ENCODE measurements around the gene ADAMTS3.

ADAMTS3 gene

DNA sequence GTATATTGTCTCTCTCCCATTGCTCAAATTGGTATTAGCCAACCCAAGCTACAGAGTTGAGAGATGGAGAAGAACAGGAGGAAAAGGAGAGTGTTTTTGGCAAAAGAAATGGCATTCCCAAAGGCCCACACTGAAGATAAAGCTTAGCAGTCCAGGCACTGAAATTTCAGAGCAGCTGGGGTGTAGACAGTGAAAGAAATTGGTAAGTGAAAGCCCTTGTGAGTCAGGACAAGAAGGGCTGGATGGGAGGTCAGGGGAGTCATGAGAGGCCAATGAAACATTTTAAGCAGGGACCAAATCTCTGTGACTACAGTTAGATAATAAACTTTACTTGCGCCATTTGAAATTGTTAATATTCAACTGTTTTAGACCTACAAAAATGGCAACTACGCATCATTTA, 177.7 kb downstream of the ADAMTS3 start:
- no peak for DNase-seq

DNA sequence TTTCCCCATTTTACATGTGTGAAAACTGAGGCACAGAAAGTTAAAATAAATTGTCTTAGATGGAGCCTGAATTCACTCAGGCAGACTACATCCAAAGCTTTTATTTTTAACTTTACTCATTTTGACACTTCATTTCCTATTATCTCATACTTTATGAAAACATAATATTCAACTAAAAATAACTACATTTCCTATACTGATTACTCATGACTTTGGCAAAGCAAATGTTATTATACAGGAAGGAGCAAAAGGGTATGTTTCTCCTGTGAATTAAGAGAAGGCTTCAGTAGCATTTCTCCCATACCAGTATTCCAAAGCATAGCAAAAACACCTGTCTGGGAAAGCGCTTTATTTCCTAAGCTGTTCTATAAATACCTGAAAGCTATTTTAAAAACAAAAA, 178.6 kb downstream of the ADAMTS3 start:
- DNase-seq, result no peak

DNA sequence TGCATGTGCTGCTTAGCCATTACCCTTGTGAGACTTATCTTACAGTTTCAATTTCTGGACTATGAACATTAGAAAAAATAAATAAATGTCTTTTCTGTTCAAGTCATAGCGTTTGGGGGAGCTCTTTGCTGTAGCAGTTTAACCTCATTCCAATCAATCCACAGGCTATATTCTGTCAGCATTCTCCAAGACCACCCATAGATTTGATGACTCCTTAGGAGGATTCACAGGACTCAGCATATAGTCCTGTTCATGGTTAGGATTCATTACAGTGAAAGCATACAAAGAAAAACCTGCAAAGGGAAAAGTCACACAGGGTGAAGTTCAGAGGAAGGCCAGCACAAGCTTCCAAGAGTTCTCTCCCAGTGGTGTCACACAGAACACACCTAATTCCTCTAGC, 180.5 kb downstream of the ADAMTS3 start:
- no peak for DNase-seq

DNA sequence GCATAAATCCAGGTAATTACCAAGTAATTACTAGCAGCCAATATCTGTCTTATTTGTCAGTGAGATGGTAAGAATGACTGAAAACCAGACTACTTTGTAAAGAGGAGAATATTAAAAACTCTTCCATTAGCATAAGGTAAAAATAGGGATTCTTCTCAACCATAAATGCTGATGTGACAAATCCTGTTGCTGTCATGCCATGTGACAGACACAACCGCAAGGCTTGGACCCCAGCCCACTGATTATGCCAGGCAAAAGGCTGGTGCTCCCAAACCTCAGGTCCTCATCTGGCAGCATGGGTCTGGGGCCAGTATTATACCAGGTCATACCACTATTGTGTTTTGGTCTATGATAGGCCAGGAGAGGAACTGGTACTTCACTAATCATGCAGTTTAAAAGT, 181.1 kb downstream of the ADAMTS3 start:
- no peak for DNase-seq

DNA sequence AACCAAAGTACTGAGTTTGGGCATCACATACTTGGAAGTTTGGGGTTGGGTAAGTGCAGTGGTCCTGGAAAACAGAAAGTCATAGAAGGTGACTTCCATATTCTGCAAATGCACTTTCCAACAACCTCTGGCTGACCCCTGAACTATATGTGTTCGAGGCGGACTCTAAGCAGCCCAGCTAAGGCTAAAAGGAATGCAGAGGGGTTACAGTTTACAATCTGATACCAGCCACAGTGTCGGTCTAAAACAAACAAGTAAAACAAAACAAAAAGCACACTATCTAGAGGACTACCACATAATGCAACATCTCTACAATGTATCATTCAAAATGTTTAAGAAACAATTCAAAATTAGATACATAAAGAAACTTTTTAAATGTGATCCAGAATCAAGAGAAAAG, 185.6 kb downstream of the ADAMTS3 start:
- DNase-seq, result no peak

DNA sequence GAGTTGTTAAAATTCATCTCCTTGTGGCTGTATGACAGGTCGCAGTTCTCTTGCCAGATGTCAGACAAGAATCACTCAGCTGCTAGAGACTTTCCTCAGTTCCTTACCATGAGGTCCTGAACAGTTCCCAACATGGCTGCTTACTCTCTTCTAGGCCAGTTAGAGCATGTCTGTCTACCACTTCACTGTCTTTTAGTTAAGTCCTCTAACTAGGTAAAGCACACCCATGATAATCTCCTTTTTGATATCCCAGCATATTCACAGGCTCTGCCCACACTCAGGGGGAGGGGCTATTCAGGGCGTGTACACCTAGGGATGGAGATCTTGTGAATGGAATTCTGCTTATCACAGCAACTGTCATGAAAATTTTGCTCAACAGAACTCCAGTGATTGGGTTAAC, 190.1 kb downstream of the ADAMTS3 start:
- DNase-seq, result no peak

DNA sequence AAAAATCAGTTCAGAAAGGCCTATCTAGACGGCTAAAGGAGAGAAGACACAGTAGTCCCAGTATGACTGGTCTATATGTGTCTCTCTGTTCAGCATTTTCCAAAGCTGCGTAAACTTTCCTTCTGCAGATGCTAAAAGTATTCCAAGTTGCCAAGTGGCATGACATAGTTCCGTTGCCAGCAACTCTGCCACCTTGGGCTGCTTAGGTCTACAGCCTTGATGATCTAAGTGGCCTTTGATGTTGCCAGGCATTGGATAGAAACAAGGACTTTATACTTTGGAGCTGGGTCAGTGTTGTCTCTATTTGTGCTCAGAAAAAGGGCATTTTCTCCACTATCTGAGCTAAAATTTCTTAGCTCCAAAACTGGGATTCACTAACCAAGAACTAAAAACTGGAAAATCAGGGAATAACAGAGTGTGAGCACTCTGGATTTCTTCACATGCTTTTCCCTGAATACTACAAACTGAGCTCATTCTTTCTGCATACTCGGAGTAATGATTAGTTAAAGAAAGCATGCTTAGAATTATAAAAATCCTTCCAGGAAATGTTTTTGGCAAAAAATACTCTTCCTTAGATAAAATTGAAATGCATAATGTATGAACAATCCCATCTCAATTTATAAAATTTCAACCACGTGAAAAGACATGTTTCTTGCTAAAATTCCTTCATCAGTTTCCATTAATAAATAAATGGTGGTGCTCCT, 191.4 kb downstream of the ADAMTS3 start:
- no peak for DNase-seq

DNA sequence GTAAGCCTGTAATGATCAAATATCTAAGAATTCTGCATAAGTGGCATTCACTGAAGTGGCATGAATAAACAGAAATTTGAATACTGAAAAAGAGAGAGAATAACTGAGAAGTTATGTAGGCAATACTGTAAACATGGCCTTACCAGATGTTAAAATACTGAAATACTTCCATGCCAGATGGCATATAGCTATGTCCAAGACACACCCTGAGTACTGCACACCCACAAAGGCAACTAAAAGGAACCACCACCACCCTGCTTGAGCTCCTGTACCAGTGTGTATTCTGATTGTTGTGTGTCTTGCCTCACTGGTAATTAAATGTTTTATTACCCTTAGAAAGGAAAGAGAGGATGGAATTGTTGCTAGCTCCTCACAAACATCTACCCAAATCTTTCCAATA, 192.1 kb downstream of the ADAMTS3 start:
- DNase-seq, result no peak

DNA sequence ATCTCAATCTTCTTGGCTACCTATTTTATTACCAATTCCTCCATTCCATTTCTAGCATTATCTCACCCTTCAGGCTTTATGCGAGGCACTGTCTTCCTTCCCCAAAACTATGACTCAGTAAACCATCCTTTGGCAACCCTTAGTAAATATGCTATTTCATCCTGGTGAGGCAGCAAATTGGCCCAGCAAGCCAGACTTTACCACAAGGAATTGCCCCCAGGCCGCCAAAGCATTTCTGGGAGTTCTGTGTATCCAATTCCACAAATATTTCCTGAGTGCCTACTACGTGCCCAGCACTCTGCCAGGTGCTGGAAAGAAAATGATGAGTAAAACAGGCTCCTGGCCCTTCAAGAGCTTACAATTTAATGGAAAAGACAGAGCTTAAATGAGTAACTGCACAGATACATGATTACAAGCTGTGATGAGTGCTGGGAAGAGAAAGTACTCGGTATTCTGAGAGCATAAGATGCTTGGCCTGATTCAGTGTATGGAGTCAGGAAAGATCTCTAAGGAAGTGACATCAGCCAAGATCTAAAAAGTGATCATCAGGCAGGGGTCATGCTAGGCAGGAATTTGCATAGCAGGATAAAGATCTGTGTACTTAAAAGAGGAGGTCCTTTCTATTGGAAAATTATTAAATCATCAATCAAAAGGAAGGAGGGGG, 193.8 kb downstream of the ADAMTS3 start:
- no peak for DNase-seq

DNA sequence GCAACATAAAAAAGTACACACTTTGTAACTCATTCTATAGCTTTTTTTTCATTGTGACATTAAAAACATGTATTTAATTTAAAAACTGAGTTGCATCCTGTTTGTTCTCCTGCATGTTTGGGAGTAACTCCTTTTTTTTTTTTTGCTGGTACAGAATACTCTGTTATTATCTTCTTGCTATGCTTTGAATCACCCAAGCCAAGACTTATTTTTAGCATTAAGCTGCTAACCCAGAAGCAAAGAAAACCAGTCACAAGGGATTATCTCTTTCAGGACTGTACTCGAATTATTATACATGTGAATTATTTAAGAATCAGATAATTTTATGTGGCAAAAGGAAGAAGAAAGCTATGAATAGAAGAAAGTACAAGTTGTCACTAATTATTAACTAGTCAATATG, 194.9 kb downstream of the ADAMTS3 start:
- DNase-seq, result no peak

DNA sequence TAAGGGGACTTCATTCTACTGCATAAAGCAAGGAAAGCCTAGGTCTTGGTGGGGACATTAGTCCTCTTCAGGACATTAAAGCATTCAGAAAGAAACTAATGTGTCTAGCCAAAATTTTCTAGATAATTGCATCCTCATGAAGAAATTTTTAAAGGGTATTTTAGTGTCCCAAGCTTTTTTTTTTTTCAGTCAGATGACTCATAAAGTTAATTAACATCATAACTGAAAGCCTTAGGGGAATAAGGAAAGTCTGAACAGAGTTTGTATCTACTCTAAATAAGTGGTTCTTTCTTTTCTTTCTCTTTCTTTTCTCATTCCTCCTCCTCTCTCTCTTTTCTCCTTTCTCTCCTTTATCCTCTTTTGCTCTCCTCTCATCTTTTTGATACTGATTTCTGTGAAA, 202.4 kb downstream of the ADAMTS3 start:
- DNase-seq, result no peak

DNA sequence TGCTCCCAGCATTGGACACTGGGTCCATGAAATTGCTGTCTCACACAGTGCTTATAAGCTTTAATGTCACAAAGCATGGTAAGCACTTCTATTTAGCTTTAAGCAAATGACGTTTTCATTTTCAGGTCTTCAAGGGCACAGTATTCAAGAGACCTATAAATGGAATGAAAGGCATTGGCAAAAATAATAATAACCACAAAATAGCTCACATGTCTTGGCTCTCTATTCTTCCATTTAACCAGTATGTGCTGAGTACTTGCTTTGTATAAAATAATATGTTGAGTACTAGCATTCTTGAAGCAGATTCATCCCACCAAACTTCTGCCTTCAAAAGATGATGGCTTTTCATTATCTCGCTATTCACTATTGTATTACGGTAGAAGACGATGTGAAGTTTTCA, 203.0 kb downstream of the ADAMTS3 start:
- DNase-seq, result no peak

DNA sequence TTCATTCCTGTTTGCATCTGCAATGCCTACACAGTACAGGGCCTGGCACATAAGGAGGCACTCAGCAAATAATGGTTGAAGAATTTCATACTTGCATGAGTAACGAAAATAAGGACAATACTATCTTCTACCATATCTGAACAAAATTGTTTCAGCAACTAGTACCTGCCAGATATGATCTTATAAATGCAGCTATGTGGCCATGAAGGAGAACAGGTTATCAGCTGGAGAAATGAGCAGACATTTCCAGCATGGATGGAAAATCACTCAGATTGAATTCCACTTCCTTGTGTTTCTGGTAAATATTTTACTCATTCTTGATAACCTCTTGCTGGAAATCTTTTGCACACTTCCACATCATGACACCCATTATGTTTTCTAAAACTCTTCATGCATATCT, 204.0 kb downstream of the ADAMTS3 start:
- DNase-seq, result no peak

DNA sequence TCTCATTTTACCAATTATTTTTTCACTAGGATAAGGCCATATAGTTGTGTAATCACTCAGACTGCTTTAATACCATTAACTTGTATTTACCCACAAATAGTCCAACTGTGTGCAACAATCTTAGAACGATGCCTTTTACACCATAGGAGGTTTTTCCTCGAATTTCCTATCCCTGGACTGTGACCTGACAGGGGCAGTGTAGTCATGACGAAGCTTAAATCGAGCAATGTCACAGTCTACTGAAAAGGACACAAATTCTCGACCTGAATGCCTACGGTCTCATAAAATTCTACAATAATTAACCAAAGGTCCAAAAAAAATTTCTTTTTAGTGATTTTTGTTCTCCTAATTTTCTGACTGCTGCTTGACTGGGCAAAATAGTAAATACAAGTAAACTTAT, 208.9 kb downstream of the ADAMTS3 start:
- no peak for DNase-seq

DNA sequence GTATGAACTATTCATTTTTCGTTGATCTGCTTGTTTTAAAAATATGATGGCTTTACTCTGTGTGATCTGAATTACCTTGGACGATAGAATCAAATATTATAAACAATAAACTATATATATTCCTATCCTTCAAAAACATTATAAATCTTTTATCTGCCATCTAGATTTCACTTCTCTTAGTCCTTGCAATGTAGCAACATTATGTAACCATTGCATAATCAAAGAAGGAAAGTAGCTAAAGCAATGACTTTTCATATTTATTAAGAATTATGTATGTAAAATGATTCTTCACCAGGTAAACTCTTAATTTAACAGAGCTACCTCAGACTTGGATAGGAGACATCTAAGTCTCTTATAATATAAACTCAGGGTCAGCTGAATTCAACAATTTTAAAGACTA, 210.5 kb downstream of the ADAMTS3 start:
- DNase-seq, result no peak

DNA sequence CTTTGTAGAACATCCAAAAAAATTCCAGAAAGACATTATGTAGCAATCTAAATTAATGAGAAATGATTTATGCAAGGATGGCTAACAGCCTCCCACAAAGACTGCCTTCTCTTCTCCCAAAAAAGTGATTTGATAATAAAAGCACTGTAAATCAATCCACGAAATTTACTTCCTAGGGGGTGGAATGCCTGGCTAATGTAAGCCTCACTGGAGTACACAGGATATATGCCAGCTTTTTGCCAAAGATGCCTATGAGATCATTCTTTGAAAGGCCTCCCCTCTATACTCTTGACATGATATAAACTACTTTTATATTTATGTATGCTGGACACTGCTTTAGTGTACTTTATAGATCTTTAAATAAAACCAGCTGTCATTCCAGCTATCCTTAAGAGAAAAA, 211.1 kb downstream of the ADAMTS3 start:
- no peak for DNase-seq

DNA sequence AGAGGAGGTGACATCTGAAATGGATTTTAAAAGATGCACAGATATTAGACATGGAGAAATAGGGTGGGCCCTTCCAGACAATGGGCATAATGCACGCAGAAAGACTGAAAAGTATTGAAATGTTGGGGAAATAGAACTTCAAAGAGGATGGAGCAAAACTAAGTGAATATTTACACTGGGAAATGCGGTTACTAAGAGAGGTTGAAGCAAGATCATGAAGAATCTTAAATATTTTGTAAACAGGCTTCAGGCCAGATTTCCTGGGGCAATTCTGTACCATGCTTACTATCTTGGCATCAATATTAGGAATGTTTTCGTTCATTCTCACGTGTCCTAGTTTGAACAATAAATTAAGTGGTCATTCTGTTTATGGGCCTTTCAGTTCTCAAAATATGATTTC, 216.3 kb downstream of the ADAMTS3 start:
- no peak for DNase-seq

DNA sequence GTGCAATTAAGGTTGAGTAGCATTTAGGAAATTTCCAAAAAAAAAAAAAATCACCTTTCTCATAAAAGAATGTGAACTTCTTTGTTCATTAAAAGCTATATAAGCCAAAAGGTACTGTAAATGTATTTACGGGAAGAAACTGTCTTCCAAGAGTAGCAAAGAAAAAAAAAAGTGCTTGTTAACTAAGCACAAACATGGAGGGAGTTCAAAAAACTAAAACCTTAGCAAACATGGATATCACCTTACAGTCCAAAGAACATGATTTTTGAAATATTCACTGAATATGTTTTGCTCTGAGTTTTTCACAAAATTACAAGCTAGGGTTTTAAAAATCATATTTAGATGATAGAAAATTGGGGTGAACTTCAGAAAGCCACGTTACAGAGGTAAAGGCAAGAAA, 217.5 kb downstream of the ADAMTS3 start:
- no peak for DNase-seq

DNA sequence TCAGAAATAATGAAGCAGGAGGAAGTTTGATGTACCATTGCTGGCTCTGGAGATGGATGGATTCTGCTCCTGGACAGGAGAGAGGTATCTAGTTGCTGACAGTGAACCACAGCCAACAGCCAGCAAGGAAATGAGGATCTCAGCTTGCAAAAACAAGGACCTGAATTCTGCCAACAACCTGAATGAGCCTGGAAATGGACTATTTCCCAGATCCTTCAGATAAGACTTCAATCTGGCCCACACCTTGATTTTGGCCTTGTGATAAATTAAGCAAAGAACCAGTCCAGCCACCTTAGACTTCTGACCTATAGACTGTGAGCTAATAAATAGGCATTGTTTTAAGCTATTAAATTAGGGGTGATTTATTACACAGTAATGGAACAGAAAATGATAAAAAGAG, 220.3 kb downstream of the ADAMTS3 start:
- no peak for DNase-seq

DNA sequence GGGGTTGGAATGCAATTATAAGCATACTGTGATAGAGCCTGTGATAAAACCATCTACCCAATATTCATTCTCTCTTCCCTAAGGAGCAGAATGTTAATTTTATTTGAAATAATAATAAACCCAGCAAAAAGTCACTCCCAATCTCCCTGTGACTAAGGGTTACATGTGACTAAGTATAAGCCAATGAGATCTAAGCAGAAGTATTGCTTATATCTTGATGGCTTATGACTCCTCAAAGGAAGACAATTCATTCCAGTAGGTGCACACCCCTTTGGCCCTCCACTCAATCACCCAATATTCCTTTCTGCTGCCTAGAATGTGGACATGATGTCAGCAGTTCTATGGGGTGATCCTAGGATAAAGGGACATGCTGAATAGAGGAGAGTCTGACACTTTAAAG, 224.6 kb downstream of the ADAMTS3 start:
- no peak for DNase-seq

DNA sequence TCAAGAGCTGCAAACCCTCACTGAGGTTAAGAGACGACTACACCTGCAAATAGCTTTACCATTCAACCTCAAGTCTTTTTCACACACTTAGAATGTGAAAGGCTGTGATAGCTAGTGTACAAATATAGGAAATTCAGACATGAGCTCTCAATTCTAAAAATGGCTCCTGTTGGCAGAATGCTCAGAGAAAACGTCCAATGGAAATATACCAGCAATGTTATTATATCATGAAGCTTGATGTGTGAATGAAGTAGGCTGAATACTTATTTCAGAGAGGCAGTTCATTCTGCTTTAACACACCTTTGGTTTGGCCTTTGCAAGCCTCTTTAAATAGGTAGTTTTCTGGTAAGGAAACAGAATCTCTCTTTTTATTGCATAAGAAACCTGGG, 227.6 kb downstream of the ADAMTS3 start:
- DNase-seq, result no peak

DNA sequence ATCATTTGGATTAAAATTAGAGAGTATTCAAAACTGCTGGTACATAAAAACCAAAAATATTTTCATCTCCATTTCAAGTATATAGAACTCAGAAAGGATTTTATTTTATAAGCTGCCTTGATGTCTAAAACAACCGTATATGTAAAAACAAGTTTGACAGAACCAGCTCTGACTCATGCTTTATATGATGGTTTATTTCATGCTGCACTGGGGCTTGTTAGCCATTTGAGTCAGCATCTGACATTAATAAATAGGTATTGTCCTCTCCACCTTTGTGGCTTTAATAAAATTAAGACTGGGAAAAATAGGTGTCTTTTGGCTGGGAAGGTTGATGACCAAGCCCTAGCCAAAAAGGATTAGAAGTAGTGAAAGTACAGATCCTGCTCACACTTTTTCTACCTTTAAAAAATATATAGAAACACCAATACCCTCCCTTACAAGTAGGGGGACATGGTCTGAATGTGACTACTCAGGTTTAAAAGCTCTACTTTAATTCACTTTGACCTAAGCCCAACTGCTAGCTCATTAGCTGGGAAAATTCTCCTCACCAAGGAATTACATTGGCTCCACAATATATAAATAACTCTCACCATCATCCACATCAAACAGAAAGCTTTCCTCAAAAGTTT, 228.1 kb downstream of the ADAMTS3 start:
- DNase-seq, result no peak

DNA sequence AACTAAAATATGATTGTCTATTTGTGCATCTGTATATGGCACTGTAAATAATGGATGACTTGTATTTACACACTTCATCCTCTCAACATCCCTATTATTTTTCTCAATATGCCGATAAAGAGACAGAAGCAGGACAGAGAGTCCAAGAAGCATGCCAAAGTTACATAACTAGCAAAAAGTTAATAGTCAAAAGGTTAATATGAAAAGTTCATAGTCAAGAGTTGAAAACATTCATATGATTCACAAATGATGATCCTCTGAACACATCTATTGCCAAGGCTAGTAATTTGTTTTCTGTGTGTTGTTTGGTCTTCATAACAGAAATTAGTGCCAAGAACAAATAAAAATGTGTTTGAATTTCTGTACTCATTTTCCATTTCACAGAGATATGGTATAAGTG, 231.0 kb downstream of the ADAMTS3 start:
- DNase-seq, result no peak

DNA sequence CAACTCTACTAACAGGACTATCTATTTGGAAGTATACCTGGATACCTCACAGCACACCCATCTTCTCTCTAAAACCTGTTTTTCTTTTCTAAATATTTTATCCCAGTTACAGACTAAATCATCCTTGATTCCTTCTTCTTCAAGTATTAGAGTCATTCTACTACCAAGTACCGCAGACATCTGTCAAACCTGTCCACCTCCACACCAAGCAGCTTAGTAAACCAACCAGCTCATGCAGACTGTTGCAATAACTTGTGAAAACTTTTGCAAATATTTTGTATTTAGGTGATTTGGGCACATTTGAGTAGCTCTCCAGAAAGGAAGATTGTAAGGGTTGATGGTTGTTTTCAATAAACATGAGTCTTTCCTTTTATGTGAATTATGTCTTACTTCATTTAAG, 238.6 kb downstream of the ADAMTS3 start:
- DNase-seq, result no peak
